GM12875 (cell line): Measurements from ENCODE around the gene HIVEP2.

Experiments
- H3K4me3 ChIP-seq: one replicate; pipeline ENCODE4 v1.5.1; 2011; ENCODE audit warnings: low read depth, low read length, control low read depth
- CTCF ChIP-seq: IDR thresholded peaks from 2 replicates; pipeline ENCODE4 v1.5.1; 2011; ENCODE audit warnings: low read depth, mild to moderate bottlenecking, control low read depth, inconsistent platforms, low read length, moderate library complexity, borderline replicate concordance; ENCODE audit not compliant: insufficient read depth

Gene HIVEP2

DNA sequence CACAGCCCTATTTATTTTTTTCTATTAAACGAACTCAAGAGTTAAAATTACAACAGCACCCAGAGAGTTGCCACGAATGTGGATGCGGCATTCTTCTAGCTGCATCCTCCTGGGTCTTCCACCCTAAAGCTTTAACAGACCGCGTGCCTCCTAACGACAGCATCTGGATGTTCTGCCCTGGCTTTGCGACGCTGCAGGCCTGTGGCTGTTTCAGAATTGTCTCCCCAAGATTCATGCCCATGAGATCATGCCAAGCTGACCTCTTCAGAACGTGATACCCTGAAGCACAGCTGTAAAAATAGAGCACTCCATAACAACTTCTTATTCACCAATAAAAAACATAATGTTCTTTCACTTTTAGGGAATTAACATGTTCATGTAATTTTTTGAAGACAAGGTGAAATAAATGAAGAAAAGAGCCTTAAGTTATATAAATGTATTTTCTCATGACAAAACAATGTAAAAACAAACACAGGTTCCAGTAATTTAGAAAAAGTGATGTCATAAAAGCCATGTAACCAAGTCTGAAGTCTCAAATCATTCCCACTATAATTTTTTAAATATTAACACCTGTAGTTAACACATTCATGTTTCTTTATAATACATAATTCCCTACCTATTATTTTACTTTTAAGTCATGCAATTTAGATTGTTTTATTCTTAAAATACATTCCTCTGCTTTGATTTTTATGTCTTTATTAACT, 26.5 kb downstream of the HIVEP2 start:
- H3K4me3 ChIP-seq: no peak overlapping the region
- TF ChIP-seq CTCF: no peak

GRCh38 chr6:142916881-142917280, 28.1 kb downstream of the HIVEP2 start:
- TF ChIP-seq CTCF: no peak

GRCh38 chr6:142914937-142915697, 29.9 kb downstream of the HIVEP2 start:
- TF ChIP-seq CTCF: no peak
- no peak overlapping the region for H3K4me3 ChIP-seq

More at GRCh38 chr6:142916881-142917280, 28.1 kb downstream of the HIVEP2 start:
- H3K4me3 ChIP-seq: no peak overlapping the region

- TF ChIP-seq CTCF: no peak
- H3K4me3 ChIP-seq: no peak overlapping the region
Observed at GRCh38 chr6:142914369-142914768, 30.6 kb downstream of the HIVEP2 start.

DNA sequence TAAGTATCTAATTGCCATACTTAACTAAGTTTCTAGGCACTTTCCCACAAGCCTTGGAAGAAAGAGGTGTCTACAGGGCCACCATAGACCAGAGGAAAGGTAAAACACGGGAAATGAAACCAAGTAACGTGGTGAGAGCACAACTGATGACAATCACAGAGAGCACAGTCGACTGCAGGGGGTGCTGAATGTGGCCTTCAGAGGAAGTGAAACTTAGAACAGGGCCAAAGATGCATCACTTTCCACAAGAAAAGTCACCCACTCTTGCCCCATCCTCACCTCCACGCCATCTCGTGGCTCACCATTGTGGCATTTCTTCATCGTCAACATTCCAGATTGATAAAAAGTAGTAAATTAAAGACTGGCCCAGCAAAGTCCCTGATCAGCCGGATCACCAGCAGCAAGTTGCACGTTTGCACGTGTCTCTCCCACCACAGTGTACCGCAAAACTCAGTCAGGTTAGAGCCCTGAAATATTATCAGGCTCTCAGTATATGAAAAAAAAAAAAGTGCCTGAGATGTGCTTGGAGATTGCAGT, 31.4 kb downstream of the HIVEP2 start:
- no peak overlapping the region for H3K4me3 ChIP-seq
- peak; percentile 34; the same call in 1 of the 2 replicates for TF ChIP-seq CTCF

- no peak for TF ChIP-seq CTCF
- H3K4me3 ChIP-seq: no peak overlapping the region
Observed at GRCh38 chr6:142913036-142913510, 31.9 kb downstream of the HIVEP2 start.

DNA sequence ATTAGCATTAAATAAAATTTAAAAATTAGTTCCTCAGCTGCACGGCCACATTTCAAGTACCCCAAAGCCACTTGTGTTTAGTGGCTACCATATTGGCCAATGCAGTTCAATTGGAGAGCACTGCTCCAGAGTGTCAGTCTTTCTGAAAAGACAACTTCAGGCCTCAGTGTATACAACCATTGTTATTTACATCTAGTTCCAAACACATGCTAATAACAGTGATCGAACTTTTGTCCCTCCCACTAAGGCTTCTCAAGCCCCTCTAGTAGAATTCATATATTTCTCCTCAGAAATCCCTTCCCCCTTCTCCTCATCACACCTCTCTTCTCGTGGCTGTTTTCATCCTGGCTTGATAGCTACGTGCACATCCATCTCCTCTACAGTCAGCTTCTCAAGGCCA, 32.9 kb downstream of the HIVEP2 start:
- no peak overlapping the region for H3K4me3 ChIP-seq

More for the DNA sequence above, 32.9 kb downstream of the HIVEP2 start:
- TF ChIP-seq CTCF: no peak
